Measurements from ENCODE around the gene ARMC7.

DNA sequence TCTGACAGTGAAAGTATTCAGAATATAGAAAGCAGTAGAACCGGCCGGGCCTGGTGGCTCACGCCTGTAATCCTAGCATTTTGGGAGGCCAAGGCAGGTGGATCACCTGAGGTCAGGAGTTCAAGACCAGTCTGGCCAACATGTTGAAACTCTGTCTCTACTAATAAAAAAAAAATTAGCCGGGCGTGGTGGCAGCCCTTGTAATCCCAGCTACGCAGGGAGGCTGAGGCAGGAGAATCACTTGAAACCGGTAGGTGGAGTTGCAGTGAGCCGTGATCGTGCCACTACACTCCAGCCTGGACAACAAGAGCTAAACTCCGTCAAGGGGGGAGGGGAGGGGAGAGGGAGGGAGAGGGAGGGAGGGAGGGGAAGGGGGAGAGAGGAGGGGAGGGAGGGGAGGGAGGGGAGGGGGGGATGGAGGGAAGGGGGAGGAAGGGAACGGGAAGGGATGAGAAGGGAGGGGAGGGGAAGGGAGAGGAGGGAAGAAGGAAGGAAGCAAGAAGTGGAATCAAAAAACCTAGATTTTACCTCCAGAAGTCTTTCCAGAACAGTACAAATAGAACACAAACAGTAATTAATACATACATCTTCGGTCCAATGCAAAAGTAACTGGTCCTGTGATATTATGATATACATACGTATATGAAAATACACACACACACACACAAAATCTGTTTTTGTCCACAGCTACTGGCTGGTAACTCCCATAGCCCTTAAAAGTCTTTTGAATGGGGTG lies 32.6 kb downstream of the ARMC7 start:
- TF ChIP-seq CTCF (IDR thresholded peaks at IDR 0.05) (no peak), POLR2A (IDR thresholded peaks at IDR 0.05) (no peak), POLR2AphosphoS5 (IDR thresholded peaks at IDR 0.05) (no peak), EP300 (IDR thresholded peaks at IDR 0.05; ENCODE audit: low read depth) (no peak)
